ENCODE results near the gene KCNK17.

Gene KCNK17

GRCh38 chr6:39343396-39343870 is 29.2 kb upstream of the KCNK17 start:
- TF ChIP-seq, protein P1, sequence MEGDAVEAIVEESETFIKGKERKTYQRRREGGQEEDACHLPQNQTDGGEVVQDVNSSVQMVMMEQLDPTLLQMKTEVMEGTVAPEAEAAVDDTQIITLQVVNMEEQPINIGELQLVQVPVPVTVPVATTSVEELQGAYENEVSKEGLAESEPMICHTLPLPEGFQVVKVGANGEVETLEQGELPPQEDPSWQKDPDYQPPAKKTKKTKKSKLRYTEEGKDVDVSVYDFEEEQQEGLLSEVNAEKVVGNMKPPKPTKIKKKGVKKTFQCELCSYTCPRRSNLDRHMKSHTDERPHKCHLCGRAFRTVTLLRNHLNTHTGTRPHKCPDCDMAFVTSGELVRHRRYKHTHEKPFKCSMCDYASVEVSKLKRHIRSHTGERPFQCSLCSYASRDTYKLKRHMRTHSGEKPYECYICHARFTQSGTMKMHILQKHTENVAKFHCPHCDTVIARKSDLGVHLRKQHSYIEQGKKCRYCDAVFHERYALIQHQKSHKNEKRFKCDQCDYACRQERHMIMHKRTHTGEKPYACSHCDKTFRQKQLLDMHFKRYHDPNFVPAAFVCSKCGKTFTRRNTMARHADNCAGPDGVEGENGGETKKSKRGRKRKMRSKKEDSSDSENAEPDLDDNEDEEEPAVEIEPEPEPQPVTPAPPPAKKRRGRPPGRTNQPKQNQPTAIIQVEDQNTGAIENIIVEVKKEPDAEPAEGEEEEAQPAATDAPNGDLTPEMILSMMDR (conservative IDR thresholded peaks at IDR 0.05; ENCODE audit: low read depth): no peak
- no peak for DNase-seq (ENCODE audit: low spot score)
- POLR2A ChIA-PET (ENCODE audit: low non-redundant PET): no interaction called here
- no peak overlapping the region for H3K27ac ChIP-seq
- CTCF ChIA-PET: no interaction called here

DNA sequence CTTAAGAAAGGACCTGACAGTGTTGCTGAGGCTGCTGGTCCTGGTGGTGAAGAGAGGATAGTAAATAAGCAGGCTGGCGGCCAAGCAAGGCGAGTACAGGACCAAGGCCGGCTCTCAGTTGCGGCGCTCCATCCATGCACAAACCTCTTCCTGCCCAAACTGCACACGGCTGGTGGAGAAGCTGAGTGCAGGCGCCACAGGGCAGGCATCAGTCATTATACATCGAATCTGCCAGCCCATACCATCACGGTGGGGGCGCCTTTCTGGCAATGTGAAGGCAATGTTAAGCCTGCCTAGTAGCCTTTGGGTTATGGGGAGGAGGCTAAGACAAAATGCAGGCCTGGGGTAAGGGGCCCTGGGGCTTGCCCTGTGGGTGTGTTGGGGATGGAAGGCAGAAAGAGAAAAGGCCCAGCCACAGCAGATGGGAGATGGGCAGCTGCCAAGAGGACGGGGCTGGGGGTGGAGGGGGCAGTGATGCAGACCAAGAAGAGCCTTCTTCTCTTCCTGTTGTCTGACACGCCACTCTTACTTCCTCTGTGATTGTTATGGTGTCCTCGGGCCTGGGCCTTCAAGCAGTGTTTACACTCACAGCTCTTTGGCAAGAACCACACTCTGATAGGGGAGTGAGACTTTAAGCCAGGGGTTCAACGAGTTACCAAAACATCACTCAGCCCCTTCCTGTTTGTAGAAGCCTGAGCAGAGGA is 28.6 kb upstream of the KCNK17 start:
- H3K27ac ChIP-seq: no peak overlapping the region
- ChIA-PET POLR2A (ENCODE audit: low non-redundant PET) (no interaction called here), CTCF (no interaction called here)
- TF ChIP-seq, protein P1 (conservative IDR thresholded peaks at IDR 0.05; ENCODE audit: low read depth): no peak
- no peak for DNase-seq (ENCODE audit: low spot score)

GRCh38 chr6:39341937-39342336 is 27.7 kb upstream of the KCNK17 start:
- ChIA-PET POLR2A (ENCODE audit: low non-redundant PET) (no interaction called here), CTCF (no interaction called here)
- DNase-seq (ENCODE audit: low spot score): no peak
- TF ChIP-seq, protein P1 (conservative IDR thresholded peaks at IDR 0.05; ENCODE audit: low read depth): no peak
- no peak overlapping the region for H3K27ac ChIP-seq

DNA sequence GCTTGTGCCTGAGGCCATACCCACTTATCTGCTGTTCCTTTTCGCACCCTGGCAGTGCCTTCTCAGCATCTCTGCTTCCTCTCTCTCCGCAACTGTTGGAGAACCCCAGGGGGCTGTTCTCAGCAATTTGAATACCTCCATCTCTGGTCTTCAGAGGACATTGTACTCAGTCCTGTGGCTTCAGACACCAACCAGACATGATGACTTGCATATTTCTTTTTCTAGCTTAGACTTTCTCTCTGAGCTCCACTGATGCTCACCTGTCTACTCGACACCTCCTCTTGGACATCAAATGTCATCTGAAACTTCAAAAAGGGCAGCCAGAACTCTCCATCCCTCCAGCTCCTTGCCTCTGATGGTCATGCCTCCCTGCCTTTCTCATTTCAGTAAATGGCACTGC is 27.1 kb upstream of the KCNK17 start:
- CTCF ChIA-PET: interaction anchor here (0.6 to 0.7 kb wide), 2 partner anchors 368 to 1074 kb away, joined by 3 to 5 read pairs; no protein-coding TSS in a partner anchor

GRCh38 chr6:39339868-39340550 is 25.8 kb upstream of the KCNK17 start:
- TF ChIP-seq, protein P1 (conservative IDR thresholded peaks at IDR 0.05; ENCODE audit: low read depth): no peak
- H3K27ac ChIP-seq: no peak overlapping the region; the same call in 1 of the 2 replicates
- ChIA-PET POLR2A (ENCODE audit: low non-redundant PET) (no interaction called here), CTCF (interaction anchor here (0.5 to 0.6 kb wide), 2 partner anchors 18 to 755 kb away, joined by 3 to 4 read pairs; no protein-coding TSS in a partner anchor)
- no peak for DNase-seq (ENCODE audit: low spot score)

More for the DNA sequence above, 27.1 kb upstream of the KCNK17 start:
- TF ChIP-seq, protein P1 (conservative IDR thresholded peaks at IDR 0.05; ENCODE audit: low read depth): no peak
- no peak overlapping the region for H3K27ac ChIP-seq
- POLR2A ChIA-PET (ENCODE audit: low non-redundant PET): no interaction called here
- no peak for DNase-seq (ENCODE audit: low spot score)

DNA sequence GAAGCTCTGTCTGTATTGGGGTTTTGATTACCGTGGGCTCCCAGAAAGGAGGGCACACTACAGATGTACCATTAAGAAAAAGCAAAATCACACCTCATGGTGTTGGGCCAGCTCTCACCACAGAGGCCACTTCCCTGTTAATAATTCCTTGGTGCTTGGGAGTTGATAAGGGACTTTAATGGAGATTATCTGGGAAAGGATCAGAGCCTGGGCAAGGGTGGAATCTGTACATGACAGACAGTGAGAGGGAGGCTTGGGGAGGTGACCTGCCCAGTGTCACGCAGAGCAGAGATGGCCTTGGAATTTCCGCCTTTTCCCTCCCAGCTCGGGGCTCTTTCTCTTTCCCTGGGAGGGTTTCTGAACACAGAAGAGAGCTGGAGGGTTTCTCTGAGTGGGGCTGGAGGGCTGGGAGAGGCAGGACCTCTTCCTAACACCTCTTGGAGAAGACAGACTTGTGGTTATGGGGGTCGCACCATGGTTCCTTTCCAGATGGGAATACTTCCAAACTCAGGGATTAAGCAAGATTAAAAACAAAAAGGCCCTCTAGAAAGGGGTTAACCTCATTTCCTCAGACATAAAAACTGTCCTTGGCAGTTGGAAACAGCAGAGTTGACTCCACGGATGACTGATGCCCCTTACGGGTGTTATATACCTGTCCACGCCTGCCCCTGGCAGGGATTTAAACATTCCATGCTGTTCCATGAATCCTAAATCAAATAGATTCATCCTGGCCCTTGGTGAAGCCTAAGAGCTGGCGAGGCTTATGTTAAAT is 25.1 kb upstream of the KCNK17 start:
- TF ChIP-seq, protein P1 (conservative IDR thresholded peaks at IDR 0.05; ENCODE audit: low read depth): no peak
- CTCF ChIA-PET: no interaction called here
- H3K27ac ChIP-seq: no peak overlapping the region; the same call in 1 of the 2 replicates
- POLR2A ChIA-PET (ENCODE audit: low non-redundant PET): no interaction called here
- DNase-seq (ENCODE audit: low spot score): peak; percentile 20

Data from RWPE1 (cell line).